GM12878 (cell line): ENCODE data around the gene NDUFS6. TPM values are rescaled to one million over a fixed set of nuclear protein-coding genes. Genes with fewer than 3 reads are reported as not detected.

Source experiments
- ATAC-seq: fragments of 200-7000 bp; cut with Tn5 transposase; 3 replicates; pipeline ENCODE4 v1.9.1; 2020; ENCODE audit warnings: mild to moderate bottlenecking, moderate library complexity
- BruUV-seq: library from RNA; stranded (reverse); fragments of 400-500 nt; replicated peaks from 2 replicates; lab custom pipeline; 2021; lab: Mats Ljungman, UMichigan
- CTCF ChIA-PET: fragments of 300-600 bp; sonication (Branson Sonifier 250); formaldehyde crosslinking; extraction: SDS; loops from one replicate; lab custom pipeline; 2021; ENCODE audit warnings: inconsistent platforms; lab: Yijun Ruan, JAX
- POLR2A ChIA-PET: fragments of 350-600 bp; formaldehyde crosslinking; extraction: SDS; loops from one replicate; lab custom pipeline; 2021; ENCODE audit warnings: inconsistent platforms; lab: Charles Lee
- RAD21 ChIA-PET: fragments of 300-600 bp; sonication (Branson Sonifier 250); formaldehyde crosslinking; loops from one replicate; lab custom pipeline; 2023; ENCODE audit warnings: antibody characterized with exemption; ENCODE audit not compliant: unreplicated experiment; lab: Charles Lee
- SMC1A ChIA-PET: fragments of 300-600 bp; sonication (Branson Sonifier 250); formaldehyde crosslinking; loops from one replicate; lab custom pipeline; 2023; ENCODE audit not compliant: unreplicated experiment, uncharacterized antibody; lab: Charles Lee
- DNase-seq: peaks from one replicate; pipeline ENCODE4 v3.0.0-alpha.2; 2011; ENCODE audit warnings: low read depth, low spot score
- FAIRE-seq: peaks from 3 replicates; lab custom pipeline; 2011; peaks lifted over from hg19 to GRCh38; lab: Jason Lieb, UNC
- H2AFZ ChIP-seq: 2 replicates; pipeline ENCODE4 v1.6.0; 2011; ENCODE audit warnings: low read depth, low read length, control low read depth; ENCODE audit not compliant: control insufficient read depth
- H3K27ac ChIP-seq: 2 replicates; pipeline ENCODE4 v1.5.1; 2011; ENCODE audit warnings: control low read depth; ENCODE audit not compliant: control insufficient read depth, insufficient read depth
- H3K27me3 ChIP-seq, 2 experiments: replicated peaks in 1 of 2; 2 replicates each; pipeline versions ENCODE4 v1.6.0 to v1.6.1; 2011; ENCODE audit warnings: low read length in 1 of 2; ENCODE audit not compliant: control insufficient read depth in 2 of 2, insufficient read depth in 2 of 2
- H3K36me3 ChIP-seq, 2 experiments: 2 replicates each; pipeline ENCODE4 v1.5.1; 2011; ENCODE audit warnings: low read length in 1 of 2; ENCODE audit not compliant: control insufficient read depth in 2 of 2, insufficient read depth in 2 of 2
- H3K4me1 ChIP-seq: 2 replicates; pipeline ENCODE4 v1.6.1; 2011; ENCODE audit warnings: mild to moderate bottlenecking, low read length, moderate library complexity, mixed read lengths; ENCODE audit not compliant: control insufficient read depth, insufficient read depth
- H3K4me2 ChIP-seq: 2 replicates; pipeline ENCODE4 v1.6.0; 2011; ENCODE audit warnings: control low read depth; ENCODE audit not compliant: control insufficient read depth, insufficient read depth
- H3K4me3 ChIP-seq: fragments of 200-600 bp; sonication (generic); 2 replicates; pipeline ENCODE4 v1.5.1; 2016
- H3K79me2 ChIP-seq: 2 replicates; pipeline ENCODE4 v1.6.0; 2011; ENCODE audit warnings: low read length; ENCODE audit not compliant: control insufficient read depth, insufficient read depth
- H3K9ac ChIP-seq: 2 replicates; pipeline ENCODE4 v1.8.0; 2011; ENCODE audit warnings: low read length, control low read depth, mixed read lengths; ENCODE audit not compliant: control insufficient read depth, insufficient read depth
- H3K9me3 ChIP-seq: replicated peaks from 3 replicates; pipeline ENCODE4 v1.5.1; 2011; ENCODE audit warnings: mild to moderate bottlenecking, low read length; ENCODE audit not compliant: control insufficient read depth, insufficient read depth
- H4K20me1 ChIP-seq: 2 replicates; pipeline ENCODE4 v1.6.0; 2011; ENCODE audit not compliant: control insufficient read depth, insufficient read depth
- BRCA1 ChIP-seq: IDR thresholded peaks from 2 replicates; pipeline ENCODE4 v1.6.1; 2011; ENCODE audit warnings: low read depth, low read length, improper control_type of control experiment
- CREB1 ChIP-seq: IDR thresholded peaks from 2 replicates; pipeline ENCODE4 v1.6.1; 2012; ENCODE audit warnings: low read depth, mild to moderate bottlenecking, inconsistent platforms
- EP300 ChIP-seq, 2 experiments: fragments of 150-350 bp in 1 of 2; IDR thresholded peaks; 2 replicates each; pipeline ENCODE4 v1.6.1; 2011 to 2012; ENCODE audit warnings: low read depth in 2 of 2, low read length in 2 of 2, borderline replicate concordance in 1 of 2, improper control_type of control experiment in 1 of 2, inconsistent platforms in 1 of 2; ENCODE audit not compliant: control insufficient read depth in 1 of 2
- NFXL1 ChIP-seq: fragments of 450-650 bp; IDR thresholded peaks from 2 replicates; pipeline ENCODE4 v1.6.1; 2017; ENCODE audit warnings: antibody characterized with exemption, mild to moderate bottlenecking, borderline replicate concordance
- NFYB ChIP-seq: IDR thresholded peaks from 2 replicates; pipeline ENCODE4 v1.6.1; 2011; ENCODE audit warnings: low read depth, mild to moderate bottlenecking, low read length, improper control_type of control experiment, moderate library complexity; ENCODE audit not compliant: insufficient read depth
- NRF1 ChIP-seq: conservative IDR thresholded peaks from 2 replicates; pipeline ENCODE4 v1.6.1; 2011; ENCODE audit warnings: mild to moderate bottlenecking, low read depth, low read length, improper control_type of control experiment
- POLR2A ChIP-seq: IDR thresholded peaks from 2 replicates; pipeline ENCODE4 v1.6.1; 2011; ENCODE audit warnings: low read depth, mild to moderate bottlenecking, low read length
- POU2F2 ChIP-seq: IDR thresholded peaks from 3 replicates; pipeline ENCODE4 v1.6.1; 2011; ENCODE audit warnings: low read depth, mild to moderate bottlenecking, low read length, borderline replicate concordance
- SIN3A ChIP-seq: IDR thresholded peaks from 2 replicates; pipeline ENCODE4 v1.6.1; 2012; ENCODE audit warnings: low read depth, low read length, improper control_type of control experiment
- SMAD5 ChIP-seq: IDR thresholded peaks from 2 replicates; pipeline ENCODE4 v1.6.1; 2016; ENCODE audit warnings: antibody characterized with exemption, low read depth
- ZNF384 ChIP-seq: IDR thresholded peaks from 2 replicates; pipeline ENCODE4 v1.6.1; 2012; ENCODE audit warnings: low read depth, mild to moderate bottlenecking, low read length, improper control_type of control experiment, borderline replicate concordance
- WGBS: methylation state at CpG from one replicate; pipeline ENCODE4 v1.1.6; 2016; ENCODE audit warnings: low lambda C conversion rate; ENCODE audit not compliant: insufficient replicate concordance, insufficient coverage; ENCODE audit errors: missing lambda C conversion rate; 5-methylcytosine and 5-hydroxymethylcytosine counted together
- in situ Hi-C: fragments of 300-500 bp; cut with MboI; formaldehyde crosslinking; loops from 9 replicates; pipeline ENCODE4 v1.14.3; 2018; ENCODE audit warnings: mixed read lengths
- intact Hi-C: fragments of 100-400 bp; cut with micrococcal nuclease; formaldehyde crosslinking; loops from one replicate; pipeline ENCODE4 v1.14.2; 2022; ENCODE audit not compliant: unreplicated experiment
- polyA plus RNA-seq, 11 experiments: library from polyadenylated mRNA; depleted of rRNA in 4 of 11; unstranded in 6 of 11; stranded (reverse) in 5 of 11; fragments of >200 nt; fragmentation: Nextera tagmentation in 4 of 11; fragmentation: Illumina TruSeq in 1 of 11; extraction: Ambion mirVana in 4 of 11; extraction: Trizol in 1 of 11; gene quantifications; 1 replicate in 1 of 11; 2 replicates in 10 of 11; pipeline versions ENCODE4 v1.2.1 to v1.2.3, GENCODE V29; 2011 to 2016; ENCODE audit warnings: inconsistent platforms in 2 of 11, missing spikeins in 2 of 11, low read depth in 1 of 11
- total RNA-seq, 4 experiments: library from RNA; depleted of rRNA in 3 of 4; stranded (reverse); fragments of >200 nt in 3 of 4; fragmentation: Illumina TruSeq in 1 of 4; extraction: Trizol in 1 of 4; gene quantifications; 2 replicates each; pipeline versions ENCODE4 v1.2.1 to v1.2.3, GENCODE V29; 2013 to 2021
- TF ChIP-seq, protein P1 (sequence below): fragments of 450-650 bp; formaldehyde crosslinking; IDR thresholded peaks from 2 replicates; pipeline ENCODE4 v1.4.0; 2022; ENCODE audit warnings: mild to moderate bottlenecking, moderate library complexity
- TF ChIP-seq, protein P2 (sequence below): fragments of 450-650 bp; IDR thresholded peaks from 2 replicates; pipeline ENCODE4 v1.6.1; 2016; ENCODE audit warnings: mild to moderate bottlenecking
- TF ChIP-seq, protein P3 (sequence below): IDR thresholded peaks from 2 replicates; pipeline ENCODE4 v1.6.1; 2011; ENCODE audit warnings: low read depth, mild to moderate bottlenecking, low read length, moderate library complexity, borderline replicate concordance; ENCODE audit errors: extremely low read depth
- TF ChIP-seq, protein P4 (sequence below): IDR thresholded peaks from 2 replicates; pipeline ENCODE4 v1.6.1; 2012; ENCODE audit warnings: low read length, inconsistent platforms

NDUFS6 gene
- total and polyA plus RNA-seq, 10 of the 15 experiments (the other 5 are each of a cell fraction or from before 2014, with no cell fraction given), result 20.7 to 213 (median 58.3) TPM

DNA sequence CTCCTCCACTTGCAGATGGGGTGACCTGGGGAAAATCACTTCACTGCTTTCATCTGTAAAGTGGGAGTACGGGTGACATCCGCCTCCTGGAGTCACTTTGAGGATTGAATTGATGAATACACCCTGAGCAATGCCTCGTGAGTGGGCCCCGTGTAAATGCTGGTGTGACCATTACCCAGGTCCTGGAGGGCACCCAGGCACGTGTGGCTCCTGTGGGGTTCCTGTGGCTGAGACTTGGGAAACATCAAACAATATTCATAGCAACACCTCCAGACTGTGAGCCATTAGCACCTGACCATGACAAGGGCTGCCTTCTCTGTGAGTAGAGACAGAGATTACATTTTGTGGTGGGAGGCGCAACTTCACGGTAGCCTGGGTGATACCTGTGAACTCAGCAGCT is 13.0 kb upstream of the NDUFS6 start (continued):
- TF ChIP-seq, protein P1, sequence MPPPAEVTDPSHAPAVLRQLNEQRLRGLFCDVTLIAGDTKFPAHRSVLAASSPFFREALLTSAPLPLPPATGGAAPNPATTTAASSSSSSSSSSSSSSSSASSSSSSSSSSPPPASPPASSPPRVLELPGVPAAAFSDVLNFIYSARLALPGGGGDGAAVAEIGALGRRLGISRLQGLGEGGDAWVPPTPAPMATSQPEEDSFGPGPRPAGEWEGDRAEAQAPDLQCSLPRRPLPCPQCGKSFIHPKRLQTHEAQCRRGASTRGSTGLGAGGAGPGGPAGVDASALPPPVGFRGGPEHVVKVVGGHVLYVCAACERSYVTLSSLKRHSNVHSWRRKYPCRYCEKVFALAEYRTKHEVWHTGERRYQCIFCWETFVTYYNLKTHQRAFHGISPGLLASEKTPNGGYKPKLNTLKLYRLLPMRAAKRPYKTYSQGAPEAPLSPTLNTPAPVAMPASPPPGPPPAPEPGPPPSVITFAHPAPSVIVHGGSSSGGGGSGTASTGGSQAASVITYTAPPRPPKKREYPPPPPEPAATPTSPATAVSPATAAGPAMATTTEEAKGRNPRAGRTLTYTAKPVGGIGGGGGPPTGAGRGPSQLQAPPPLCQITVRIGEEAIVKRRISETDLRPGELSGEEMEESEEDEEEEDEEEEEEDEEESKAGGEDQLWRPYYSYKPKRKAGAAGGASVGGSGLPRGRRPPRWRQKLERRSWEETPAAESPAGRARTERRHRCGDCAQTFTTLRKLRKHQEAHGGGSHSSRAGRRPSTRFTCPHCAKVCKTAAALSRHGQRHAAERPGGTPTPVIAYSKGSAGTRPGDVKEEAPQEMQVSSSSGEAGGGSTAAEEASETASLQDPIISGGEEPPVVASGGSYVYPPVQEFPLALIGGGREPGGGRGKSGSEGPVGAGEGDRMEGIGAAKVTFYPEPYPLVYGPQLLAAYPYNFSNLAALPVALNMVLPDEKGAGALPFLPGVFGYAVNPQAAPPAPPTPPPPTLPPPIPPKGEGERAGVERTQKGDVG, result no peak

DNA sequence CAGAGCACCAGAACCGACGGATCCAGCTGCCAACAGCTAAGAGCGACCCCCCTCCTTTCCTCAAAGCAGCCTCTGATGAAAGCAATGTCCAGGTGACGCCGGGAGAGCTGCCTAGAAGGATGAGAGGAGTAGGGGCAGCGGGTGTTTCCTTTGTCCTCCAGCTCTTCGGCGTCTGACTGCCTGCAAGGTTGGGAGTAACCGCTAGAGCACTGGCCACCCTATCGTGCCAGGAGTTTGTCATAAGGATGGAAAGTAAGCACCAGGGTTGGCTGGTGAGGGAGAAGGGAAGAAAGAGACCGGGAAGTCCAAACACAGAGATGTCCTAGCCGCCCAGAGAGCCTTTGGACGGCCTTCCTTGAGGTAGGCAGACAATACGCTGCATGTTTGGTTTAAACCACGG is 12.4 kb upstream of the NDUFS6 start:
- ChIA-PET RAD21 (no interaction called here), CTCF (interaction anchor here (0.7 to 1.3 kb wide), 2 partner anchors 10 to 20 kb away, joined by 3 read pairs; no protein-coding TSS in a partner anchor)
- H3K4me2 ChIP-seq, result no peak overlapping the region
- H3K27ac ChIP-seq, result no peak overlapping the region
- H3K4me1 ChIP-seq, result peaks cover 59% of the 10 kb centered on the region
- in situ Hi-C loops, result no loop called here
- TF ChIP-seq POU2F2 (no peak), ZNF384 (no peak), NFYB (no peak), POLR2A (no peak), NFXL1 (no peak), SIN3A (no peak), NRF1 (no peak), CREB1 (no peak), EP300 (IDR thresholded peaks at IDR 0.05; ENCODE audit: borderline replicate concordance in 1 of 2, control insufficient read depth in 1 of 2, low read depth in 2 of 2, low read length in 2 of 2) (no peak), SMAD5 (no peak), BRCA1 (no peak)
- TF ChIP-seq, protein P2, sequence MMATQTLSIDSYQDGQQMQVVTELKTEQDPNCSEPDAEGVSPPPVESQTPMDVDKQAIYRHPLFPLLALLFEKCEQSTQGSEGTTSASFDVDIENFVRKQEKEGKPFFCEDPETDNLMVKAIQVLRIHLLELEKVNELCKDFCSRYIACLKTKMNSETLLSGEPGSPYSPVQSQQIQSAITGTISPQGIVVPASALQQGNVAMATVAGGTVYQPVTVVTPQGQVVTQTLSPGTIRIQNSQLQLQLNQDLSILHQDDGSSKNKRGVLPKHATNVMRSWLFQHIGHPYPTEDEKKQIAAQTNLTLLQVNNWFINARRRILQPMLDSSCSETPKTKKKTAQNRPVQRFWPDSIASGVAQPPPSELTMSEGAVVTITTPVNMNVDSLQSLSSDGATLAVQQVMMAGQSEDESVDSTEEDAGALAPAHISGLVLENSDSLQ, result no peak
- TF ChIP-seq, protein P3, sequence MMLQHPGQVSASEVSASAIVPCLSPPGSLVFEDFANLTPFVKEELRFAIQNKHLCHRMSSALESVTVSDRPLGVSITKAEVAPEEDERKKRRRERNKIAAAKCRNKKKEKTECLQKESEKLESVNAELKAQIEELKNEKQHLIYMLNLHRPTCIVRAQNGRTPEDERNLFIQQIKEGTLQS, result no peak
- TF ChIP-seq, protein P4, sequence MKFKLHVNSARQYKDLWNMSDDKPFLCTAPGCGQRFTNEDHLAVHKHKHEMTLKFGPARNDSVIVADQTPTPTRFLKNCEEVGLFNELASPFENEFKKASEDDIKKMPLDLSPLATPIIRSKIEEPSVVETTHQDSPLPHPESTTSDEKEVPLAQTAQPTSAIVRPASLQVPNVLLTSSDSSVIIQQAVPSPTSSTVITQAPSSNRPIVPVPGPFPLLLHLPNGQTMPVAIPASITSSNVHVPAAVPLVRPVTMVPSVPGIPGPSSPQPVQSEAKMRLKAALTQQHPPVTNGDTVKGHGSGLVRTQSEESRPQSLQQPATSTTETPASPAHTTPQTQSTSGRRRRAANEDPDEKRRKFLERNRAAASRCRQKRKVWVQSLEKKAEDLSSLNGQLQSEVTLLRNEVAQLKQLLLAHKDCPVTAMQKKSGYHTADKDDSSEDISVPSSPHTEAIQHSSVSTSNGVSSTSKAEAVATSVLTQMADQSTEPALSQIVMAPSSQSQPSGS, result no peak
- TF ChIP-seq, all 136 proteins: peak for 0
- H4K20me1 ChIP-seq, result no peaks in the 10 kb centered on the region
- no peak overlapping the region for H3K4me3 ChIP-seq
- DNase-seq (no peak), FAIRE-seq (no peak), ATAC-seq (no peak)
- H3K27me3 ChIP-seq, result no peaks in the 10 kb centered on the region
- no peaks in the 10 kb centered on the region; the same call in 1 of the 2 replicates for H3K79me2 ChIP-seq
- no peak overlapping the region for H2AFZ ChIP-seq
- intact Hi-C loops, result no loop called here
- H3K36me3 ChIP-seq, result no peaks in the 10 kb centered on the region
- ChIA-PET POLR2A (no interaction called here), SMC1A (interaction anchor here (1.0 kb wide), 1 partner anchor 12 kb away, joined by 5 read pairs; the partner anchor contains the start of gene NDUFS6)
- H3K9me3 ChIP-seq, result no peaks in the 10 kb centered on the region; the same call in 2 of the 3 replicates
- no TSS peak for BruUV-seq
- H3K9ac ChIP-seq, result no peak overlapping the region
- WGBS, result 94% methylated on average over 15 of the region's 15 CpGs
